Breast epithelium (tissue), 4 donors: ENCODE measurements around the gene HDAC7. TPM values are rescaled to one million over a fixed set of nuclear protein-coding genes. Genes with fewer than 3 reads are reported as not detected.
A peak's percentile ranks its signal among the peaks of the same experiment; 100 is the strongest.

ENCODE experiments used
- DNase-seq, 2 donors: peaks; one replicate each; pipeline ENCODE4 v3.0.0-alpha.2; 2019; ENCODE audit warnings: low spot score in 2 of 2
- H3K27ac ChIP-seq, 2 donors: fragments of 200-600 bp; sonication (generic) in 1 of 2; one replicate each; pipeline ENCODE4 v1.5.1; 2016 to 2019; ENCODE audit warnings: mild to moderate bottlenecking in 1 of 2
- H3K27me3 ChIP-seq, 2 donors: fragments of 200-600 bp; sonication (generic) in 1 of 2; one replicate each; pipeline versions ENCODE4 v1.5.1 to v1.6.0; 2017 to 2019; ENCODE audit warnings: control low read depth in 1 of 2, mild to moderate bottlenecking in 1 of 2
- H3K36me3 ChIP-seq: fragments of 200-600 bp; one replicate; pipeline ENCODE4 v1.5.1; 2019
- H3K4me1 ChIP-seq, 2 donors: fragments of 200-600 bp; sonication (generic); one replicate each; pipeline ENCODE4 v1.5.1; 2016 to 2019; ENCODE audit warnings: control low read depth in 1 of 2
- H3K4me3 ChIP-seq, 3 donors: fragments of 200-600 bp; sonication (generic); 1 replicate in 2 of 3; 2 replicates in 1 of 3; pipeline ENCODE4 v1.5.1; 2016 to 2019; ENCODE audit warnings: mild to moderate bottlenecking in 3 of 3, moderate library complexity in 2 of 3
- H3K9me3 ChIP-seq, 2 donors: fragments of 200-600 bp; sonication (generic) in 1 of 2; one replicate each; pipeline ENCODE4 v1.5.1; 2016 to 2019; ENCODE audit warnings: control low read depth in 1 of 2
- POLR2A ChIP-seq: fragments of 450-650 bp; IDR thresholded peaks from one replicate; pipeline ENCODE4 v1.6.1; 2016; ENCODE audit warnings: antibody characterized with exemption, mild to moderate bottlenecking, moderate library complexity
- POLR2AphosphoS5 ChIP-seq, 3 donors: sonication (generic); formaldehyde crosslinking; IDR thresholded peaks; one replicate each; pipeline ENCODE4 v1.6.1; 2017; ENCODE audit warnings: antibody characterized with exemption in 3 of 3
- intact Hi-C: fragments of 100-400 bp; cut with DNase I; formaldehyde crosslinking; loops from one replicate; pipeline ENCODE4 v1.15.1; 2023; ENCODE audit warnings: low total_unique reads
- total RNA-seq, 3 donors: library from RNA; depleted of rRNA; stranded (reverse); fragments of >200 nt; gene quantifications; one replicate each; pipeline ENCODE4 v1.1.0, GENCODE V29; 2016
- TF ChIP-seq, protein P1 (sequence below), 3 donors: fragments of 450-650 bp; IDR thresholded peaks; one replicate each; pipeline ENCODE4 v1.5.1; 2016 to 2017; ENCODE audit warnings: antibody characterized with exemption in 3 of 3, mild to moderate bottlenecking in 3 of 3, moderate library complexity in 3 of 3

The HDAC7 gene
- total RNA-seq, 3 donors from 2014 or later, result 37.6 to 77.0 (median 44.9) TPM

DNA sequence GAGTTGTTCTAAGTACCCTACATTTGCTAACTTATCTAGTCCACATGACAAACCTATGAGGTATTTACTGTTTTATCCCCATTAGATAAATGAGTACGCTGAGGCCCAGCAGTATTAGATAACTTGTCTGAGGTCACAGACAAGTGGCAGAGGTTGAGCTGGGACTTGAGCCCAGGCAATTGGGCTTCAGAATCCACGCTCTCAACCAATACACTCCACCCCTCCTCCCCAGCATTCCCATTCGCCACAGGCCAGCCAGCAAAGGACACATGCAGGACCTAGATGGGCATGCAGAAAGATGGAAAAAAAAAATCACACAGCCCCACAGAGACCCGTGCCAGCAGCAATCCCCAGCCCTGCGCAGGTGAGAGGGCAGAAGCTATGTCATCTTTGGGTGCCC, 12.4 kb downstream of the HDAC7 start:
- Histone ChIP-seq H3K27me3 (no peaks in the 10 kb centered on the region), H3K4me3 (no peak overlapping the region), H3K36me3 (no peaks in the 10 kb centered on the region), H3K9me3 (no peaks in the 10 kb centered on the region), H3K4me1 (peaks cover 40 to 71% of the 10 kb centered on the region in 2 donors), H3K27ac (peak overlapping the region; percentile 98 to 99)
- intact Hi-C loops, result no loop called here
- TF ChIP-seq POLR2A (no peak), POLR2AphosphoS5 (IDR thresholded peaks at IDR 0.05) (no peak)
- TF ChIP-seq, protein P1, sequence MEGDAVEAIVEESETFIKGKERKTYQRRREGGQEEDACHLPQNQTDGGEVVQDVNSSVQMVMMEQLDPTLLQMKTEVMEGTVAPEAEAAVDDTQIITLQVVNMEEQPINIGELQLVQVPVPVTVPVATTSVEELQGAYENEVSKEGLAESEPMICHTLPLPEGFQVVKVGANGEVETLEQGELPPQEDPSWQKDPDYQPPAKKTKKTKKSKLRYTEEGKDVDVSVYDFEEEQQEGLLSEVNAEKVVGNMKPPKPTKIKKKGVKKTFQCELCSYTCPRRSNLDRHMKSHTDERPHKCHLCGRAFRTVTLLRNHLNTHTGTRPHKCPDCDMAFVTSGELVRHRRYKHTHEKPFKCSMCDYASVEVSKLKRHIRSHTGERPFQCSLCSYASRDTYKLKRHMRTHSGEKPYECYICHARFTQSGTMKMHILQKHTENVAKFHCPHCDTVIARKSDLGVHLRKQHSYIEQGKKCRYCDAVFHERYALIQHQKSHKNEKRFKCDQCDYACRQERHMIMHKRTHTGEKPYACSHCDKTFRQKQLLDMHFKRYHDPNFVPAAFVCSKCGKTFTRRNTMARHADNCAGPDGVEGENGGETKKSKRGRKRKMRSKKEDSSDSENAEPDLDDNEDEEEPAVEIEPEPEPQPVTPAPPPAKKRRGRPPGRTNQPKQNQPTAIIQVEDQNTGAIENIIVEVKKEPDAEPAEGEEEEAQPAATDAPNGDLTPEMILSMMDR (IDR thresholded peaks at IDR 0.05), result no peak
- DNase-seq, result no peak

DNA sequence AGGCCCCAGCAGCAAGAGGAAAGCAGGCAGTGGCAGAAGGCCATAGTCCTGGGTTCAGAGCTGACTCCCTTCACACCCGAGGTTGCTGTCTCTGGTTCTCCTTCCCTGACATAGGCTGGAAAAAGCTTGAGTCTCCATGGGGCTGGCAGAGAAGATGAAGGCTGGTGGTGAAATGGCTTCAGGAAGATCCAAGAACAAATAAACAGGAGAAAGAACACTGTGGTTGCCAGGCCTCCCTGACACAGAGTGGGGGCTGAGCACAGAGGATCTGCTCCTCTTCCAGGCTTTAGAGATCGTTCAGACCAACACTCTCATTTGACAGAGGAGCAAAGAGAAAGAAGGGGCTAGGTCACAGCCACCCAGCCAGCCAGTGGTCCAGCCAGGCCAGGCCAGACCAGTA, 14.3 kb downstream of the HDAC7 start:
- H3K36me3 ChIP-seq, result no peaks in the 10 kb centered on the region
- no peak overlapping the region for H3K4me3 ChIP-seq
- no peaks in the 10 kb centered on the region for H3K9me3 ChIP-seq
- TF ChIP-seq, protein P1 (IDR thresholded peaks at IDR 0.05), result no peak
- TF ChIP-seq POLR2AphosphoS5 (IDR thresholded peaks at IDR 0.05) (no peak), POLR2A (no peak)
- no peak for DNase-seq
- H3K27ac ChIP-seq, result peak overlapping the region; percentile 23 to 76
- H3K4me1 ChIP-seq, result peaks cover 42 to 70% of the 10 kb centered on the region in 2 donors
- no peaks in the 10 kb centered on the region for H3K27me3 ChIP-seq
- intact Hi-C loops, result no loop called here

DNA sequence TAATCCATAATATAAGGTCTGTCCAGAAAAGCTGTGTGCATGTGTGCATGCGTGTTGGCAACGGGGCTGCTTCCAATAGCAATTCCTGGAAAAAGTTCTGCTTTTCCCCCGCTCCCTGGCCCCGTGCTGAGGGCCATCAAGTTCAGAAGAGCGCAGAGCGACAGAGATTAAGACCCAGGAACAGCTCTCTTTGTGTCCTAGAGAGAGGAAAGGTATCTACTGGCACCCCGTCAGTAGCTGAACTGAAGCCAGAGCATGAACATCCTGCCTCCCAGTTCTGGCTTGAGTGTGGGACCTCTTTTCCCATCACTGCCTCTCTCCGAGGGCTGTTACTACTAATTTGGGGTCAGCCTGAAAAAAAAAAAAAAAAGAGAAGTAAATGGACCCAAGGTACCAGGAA, 15.5 kb downstream of the HDAC7 start:
- intact Hi-C loops, result no loop called here

DNA sequence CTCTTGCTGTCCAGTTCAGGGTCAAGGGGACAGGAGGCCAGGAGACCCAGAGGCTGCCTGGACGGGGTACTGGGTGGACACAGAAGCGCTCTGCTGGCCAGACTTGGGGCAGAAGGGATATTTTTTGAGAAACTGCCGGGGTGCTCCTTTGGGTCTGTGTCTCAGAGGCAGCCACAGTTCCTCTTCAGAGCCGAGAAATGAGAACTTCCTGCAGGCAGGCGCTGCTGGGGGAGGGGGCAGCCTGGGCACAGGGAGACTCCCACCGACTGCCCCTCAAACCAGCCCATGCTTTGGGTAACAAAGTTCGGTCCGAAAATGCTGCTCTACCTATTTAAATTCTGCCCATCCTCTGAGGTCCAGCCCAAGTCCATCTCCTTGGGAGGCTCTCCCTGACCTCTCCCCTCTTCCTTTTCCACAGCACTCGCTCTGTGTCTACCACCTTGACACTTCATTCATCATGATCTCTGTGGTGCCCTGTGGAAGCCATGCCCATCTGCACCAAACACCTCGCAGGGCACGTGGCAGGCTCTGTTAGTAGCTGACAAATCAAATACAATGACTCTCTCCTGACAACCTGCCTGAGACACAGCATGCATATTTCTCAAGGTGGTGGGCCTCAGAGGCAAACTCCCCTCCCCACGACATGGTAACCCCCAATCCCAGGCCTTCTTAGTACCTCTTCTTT, 16.4 kb downstream of the HDAC7 start:
- intact Hi-C loops, result no loop called here
- Histone ChIP-seq H3K27ac (peak overlapping the region; percentile 71 to 82), H3K36me3 (no peaks in the 10 kb centered on the region), H3K4me1 (peaks cover 47 to 61% of the 10 kb centered on the region in 2 donors), H3K9me3 (no peaks in the 10 kb centered on the region), H3K27me3 (no peaks in the 10 kb centered on the region), H3K4me3 (no peak overlapping the region)
- TF ChIP-seq, protein P1 (IDR thresholded peaks at IDR 0.05), result no peak
- no peak for TF ChIP-seq POLR2AphosphoS5 (IDR thresholded peaks at IDR 0.05)
- TF ChIP-seq POLR2A, result no peak
- DNase-seq, result no peak

More for the DNA sequence above, 15.5 kb downstream of the HDAC7 start:
- Histone ChIP-seq H3K36me3 (no peaks in the 10 kb centered on the region), H3K27me3 (no peaks in the 10 kb centered on the region), H3K27ac (peak overlapping the region; percentile 23 to 82), H3K4me1 (peaks cover 46 to 69% of the 10 kb centered on the region in 2 donors), H3K9me3 (no peaks in the 10 kb centered on the region), H3K4me3 (no peak overlapping the region)
- DNase-seq, result no peak
- TF ChIP-seq POLR2AphosphoS5 (IDR thresholded peaks at IDR 0.05) (no peak), POLR2A (no peak)

DNA sequence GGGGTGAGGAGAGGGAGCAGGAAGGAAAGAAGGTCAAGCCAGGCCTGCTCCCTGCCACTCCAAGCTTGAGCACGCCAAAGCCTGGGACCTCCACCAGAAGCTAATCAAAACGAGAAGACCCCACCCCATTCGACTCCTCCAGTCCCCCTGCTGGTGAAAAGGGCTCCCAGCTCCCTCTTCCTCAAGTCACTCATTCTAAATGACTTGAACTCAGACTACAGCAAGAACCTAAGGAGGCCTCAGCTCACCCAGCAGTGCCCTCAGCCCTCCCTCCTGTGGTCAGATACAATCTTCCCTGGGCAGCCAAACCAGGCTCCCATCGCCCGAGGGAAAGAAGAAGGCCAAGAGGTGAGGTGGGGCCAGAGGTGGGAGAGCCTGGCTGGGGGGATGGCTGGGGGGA, 17.4 kb downstream of the HDAC7 start:
- intact Hi-C loops, result no loop called here
- peak overlapping the region; percentile 71 to 82 for H3K27ac ChIP-seq

More for the DNA sequence above, 17.4 kb downstream of the HDAC7 start:
- TF ChIP-seq POLR2AphosphoS5 (IDR thresholded peaks at IDR 0.05) (no peak), POLR2A (no peak)
- TF ChIP-seq, protein P1 (IDR thresholded peaks at IDR 0.05), result no peak
- no peak for DNase-seq
- H3K36me3 ChIP-seq, result no peaks in the 10 kb centered on the region
- no peaks in the 10 kb centered on the region for H3K27me3 ChIP-seq
- H3K4me1 ChIP-seq, result peaks cover 41 to 52% of the 10 kb centered on the region in 2 donors
- no peaks in the 10 kb centered on the region for H3K9me3 ChIP-seq
- peak overlapping the region in 1 of 3 donors; percentile 16 for H3K4me3 ChIP-seq
